ENCODE data around the gene CCL28. TPM values are rescaled to one million over a fixed set of nuclear protein-coding genes. Genes with fewer than 3 reads are reported as not detected.

The CCL28 gene
- total and polyA plus RNA-seq, 2 of the 13 experiments (the other 11 are each of a cell fraction or from before 2014, with no cell fraction given), result 0.03 TPM; not detected in 1

DNA sequence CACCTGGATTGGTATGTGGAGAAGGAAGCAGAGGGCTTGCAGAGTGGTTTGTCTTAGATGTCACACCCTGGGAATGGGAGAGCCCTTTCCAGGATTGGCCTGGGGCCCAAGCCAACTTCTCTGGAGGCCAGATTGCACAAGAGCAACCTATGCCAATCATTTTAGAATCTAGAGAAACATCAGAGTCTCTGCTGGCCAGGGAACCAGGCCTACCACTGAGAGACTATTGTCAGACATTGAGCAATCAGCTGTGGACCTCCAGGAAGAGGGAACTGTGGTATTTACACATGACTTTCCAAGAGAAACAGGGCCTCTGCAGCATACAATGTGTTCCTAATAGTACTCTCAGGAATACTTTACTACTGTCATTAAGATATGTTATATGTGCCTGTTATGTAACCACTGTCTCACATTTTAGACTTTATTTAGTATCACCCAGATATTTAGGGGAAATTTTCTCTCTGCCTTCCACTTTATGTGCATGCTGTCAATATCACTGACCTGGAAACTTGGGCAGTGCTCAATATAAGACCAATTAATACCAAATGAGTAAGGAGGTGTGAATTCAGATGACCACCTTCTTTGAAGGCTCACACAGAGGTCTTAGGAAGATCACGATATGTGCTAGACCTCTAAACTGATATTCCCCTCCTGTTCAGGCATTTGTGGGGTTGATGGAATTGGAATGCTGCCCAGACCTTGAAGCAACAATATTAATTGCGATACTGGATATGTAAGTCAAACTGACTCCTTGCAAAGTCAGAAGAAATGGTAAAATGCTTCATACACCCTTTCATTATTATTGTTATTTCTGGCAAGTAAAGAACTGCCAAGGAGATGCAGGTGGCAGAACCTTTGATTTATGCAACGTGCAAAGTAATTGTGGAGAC, 20.5 kb upstream of the CCL28 start (continued):
- TF ChIP-seq, protein P1, sequence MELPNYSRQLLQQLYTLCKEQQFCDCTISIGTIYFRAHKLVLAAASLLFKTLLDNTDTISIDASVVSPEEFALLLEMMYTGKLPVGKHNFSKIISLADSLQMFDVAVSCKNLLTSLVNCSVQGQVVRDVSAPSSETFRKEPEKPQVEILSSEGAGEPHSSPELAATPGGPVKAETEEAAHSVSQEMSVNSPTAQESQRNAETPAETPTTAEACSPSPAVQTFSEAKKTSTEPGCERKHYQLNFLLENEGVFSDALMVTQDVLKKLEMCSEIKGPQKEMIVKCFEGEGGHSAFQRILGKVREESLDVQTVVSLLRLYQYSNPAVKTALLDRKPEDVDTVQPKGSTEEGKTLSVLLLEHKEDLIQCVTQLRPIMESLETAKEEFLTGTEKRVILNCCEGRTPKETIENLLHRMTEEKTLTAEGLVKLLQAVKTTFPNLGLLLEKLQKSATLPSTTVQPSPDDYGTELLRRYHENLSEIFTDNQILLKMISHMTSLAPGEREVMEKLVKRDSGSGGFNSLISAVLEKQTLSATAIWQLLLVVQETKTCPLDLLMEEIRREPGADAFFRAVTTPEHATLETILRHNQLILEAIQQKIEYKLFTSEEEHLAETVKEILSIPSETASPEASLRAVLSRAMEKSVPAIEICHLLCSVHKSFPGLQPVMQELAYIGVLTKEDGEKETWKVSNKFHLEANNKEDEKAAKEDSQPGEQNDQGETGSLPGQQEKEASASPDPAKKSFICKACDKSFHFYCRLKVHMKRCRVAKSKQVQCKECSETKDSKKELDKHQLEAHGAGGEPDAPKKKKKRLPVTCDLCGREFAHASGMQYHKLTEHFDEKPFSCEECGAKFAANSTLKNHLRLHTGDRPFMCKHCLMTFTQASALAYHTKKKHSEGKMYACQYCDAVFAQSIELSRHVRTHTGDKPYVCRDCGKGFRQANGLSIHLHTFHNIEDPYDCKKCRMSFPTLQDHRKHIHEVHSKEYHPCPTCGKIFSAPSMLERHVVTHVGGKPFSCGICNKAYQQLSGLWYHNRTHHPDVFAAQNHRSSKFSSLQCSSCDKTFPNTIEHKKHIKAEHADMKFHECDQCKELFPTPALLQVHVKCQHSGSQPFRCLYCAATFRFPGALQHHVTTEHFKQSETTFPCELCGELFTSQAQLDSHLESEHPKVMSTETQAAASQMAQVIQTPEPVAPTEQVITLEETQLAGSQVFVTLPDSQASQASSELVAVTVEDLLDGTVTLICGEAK (IDR thresholded peaks at IDR 0.05), result no peak
- TF ChIP-seq, protein P1 (CRISPR knock-in tag; IDR thresholded peaks at IDR 0.05), result no peak
- TF ChIP-seq RBM39 (IDR thresholded peaks at IDR 0.05; ENCODE audit: low read depth, low read length, poor library complexity, severe bottlenecking) (no peak), GLI4 (CRISPR knock-in tag; IDR thresholded peaks at IDR 0.05; ENCODE audit: borderline replicate concordance) (no peak), ZNF607 (CRISPR knock-in tag; IDR thresholded peaks at IDR 0.05; ENCODE audit: borderline replicate concordance) (no peak; the same call in 1 of the 2 replicates), TCF12 (IDR thresholded peaks at IDR 0.05) (no peak), TCF12 (CRISPR knock-in tag; IDR thresholded peaks at IDR 0.05) (no peak), FOXC1 (CRISPR knock-in tag; IDR thresholded peaks at IDR 0.05; ENCODE audit: borderline replicate concordance) (peak; percentile 77; the same call in 1 of the 2 replicates), PHF5A (CRISPR knock-in tag; IDR thresholded peaks at IDR 0.05; ENCODE audit: low read depth, unreplicated experiment) (peak; percentile 60), ZC3H13 (CRISPR knock-in tag; IDR thresholded peaks at IDR 0.05) (no peak)
- TF ChIP-seq, protein P2, sequence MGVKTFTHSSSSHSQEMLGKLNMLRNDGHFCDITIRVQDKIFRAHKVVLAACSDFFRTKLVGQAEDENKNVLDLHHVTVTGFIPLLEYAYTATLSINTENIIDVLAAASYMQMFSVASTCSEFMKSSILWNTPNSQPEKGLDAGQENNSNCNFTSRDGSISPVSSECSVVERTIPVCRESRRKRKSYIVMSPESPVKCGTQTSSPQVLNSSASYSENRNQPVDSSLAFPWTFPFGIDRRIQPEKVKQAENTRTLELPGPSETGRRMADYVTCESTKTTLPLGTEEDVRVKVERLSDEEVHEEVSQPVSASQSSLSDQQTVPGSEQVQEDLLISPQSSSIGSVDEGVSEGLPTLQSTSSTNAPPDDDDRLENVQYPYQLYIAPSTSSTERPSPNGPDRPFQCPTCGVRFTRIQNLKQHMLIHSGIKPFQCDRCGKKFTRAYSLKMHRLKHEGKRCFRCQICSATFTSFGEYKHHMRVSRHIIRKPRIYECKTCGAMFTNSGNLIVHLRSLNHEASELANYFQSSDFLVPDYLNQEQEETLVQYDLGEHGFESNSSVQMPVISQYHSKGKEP (CRISPR knock-in tag; IDR thresholded peaks at IDR 0.05), result no peak
- TF ChIP-seq, protein P3, sequence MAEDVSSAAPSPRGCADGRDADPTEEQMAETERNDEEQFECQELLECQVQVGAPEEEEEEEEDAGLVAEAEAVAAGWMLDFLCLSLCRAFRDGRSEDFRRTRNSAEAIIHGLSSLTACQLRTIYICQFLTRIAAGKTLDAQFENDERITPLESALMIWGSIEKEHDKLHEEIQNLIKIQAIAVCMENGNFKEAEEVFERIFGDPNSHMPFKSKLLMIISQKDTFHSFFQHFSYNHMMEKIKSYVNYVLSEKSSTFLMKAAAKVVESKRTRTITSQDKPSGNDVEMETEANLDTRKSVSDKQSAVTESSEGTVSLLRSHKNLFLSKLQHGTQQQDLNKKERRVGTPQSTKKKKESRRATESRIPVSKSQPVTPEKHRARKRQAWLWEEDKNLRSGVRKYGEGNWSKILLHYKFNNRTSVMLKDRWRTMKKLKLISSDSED (CRISPR knock-in tag; IDR thresholded peaks at IDR 0.05), result no peak
- TF ChIP-seq, protein P4, sequence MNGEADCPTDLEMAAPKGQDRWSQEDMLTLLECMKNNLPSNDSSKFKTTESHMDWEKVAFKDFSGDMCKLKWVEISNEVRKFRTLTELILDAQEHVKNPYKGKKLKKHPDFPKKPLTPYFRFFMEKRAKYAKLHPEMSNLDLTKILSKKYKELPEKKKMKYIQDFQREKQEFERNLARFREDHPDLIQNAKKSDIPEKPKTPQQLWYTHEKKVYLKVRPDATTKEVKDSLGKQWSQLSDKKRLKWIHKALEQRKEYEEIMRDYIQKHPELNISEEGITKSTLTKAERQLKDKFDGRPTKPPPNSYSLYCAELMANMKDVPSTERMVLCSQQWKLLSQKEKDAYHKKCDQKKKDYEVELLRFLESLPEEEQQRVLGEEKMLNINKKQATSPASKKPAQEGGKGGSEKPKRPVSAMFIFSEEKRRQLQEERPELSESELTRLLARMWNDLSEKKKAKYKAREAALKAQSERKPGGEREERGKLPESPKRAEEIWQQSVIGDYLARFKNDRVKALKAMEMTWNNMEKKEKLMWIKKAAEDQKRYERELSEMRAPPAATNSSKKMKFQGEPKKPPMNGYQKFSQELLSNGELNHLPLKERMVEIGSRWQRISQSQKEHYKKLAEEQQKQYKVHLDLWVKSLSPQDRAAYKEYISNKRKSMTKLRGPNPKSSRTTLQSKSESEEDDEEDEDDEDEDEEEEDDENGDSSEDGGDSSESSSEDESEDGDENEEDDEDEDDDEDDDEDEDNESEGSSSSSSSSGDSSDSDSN (CRISPR knock-in tag; IDR thresholded peaks at IDR 0.05), result peak; percentile 59

Data from HepG2 (cell line).